Lung microvascular endothelial cell (primary cell): Measurements from ENCODE around the gene SAMD11. TPM values are rescaled to one million over a fixed set of nuclear protein-coding genes. Genes with fewer than 3 reads are reported as not detected.

Experiments used
- DNase-seq, 2 donors: peaks; one replicate each; pipeline versions ENCODE4 v3.0.0 to v3.0.0-alpha.2; 2010; ENCODE audit warnings: low read depth in 2 of 2
- total RNA-seq: library from RNA; depleted of rRNA; stranded (reverse); fragments of >200 nt; gene quantifications from 2 replicates; pipeline ENCODE4 v1.2.1, GENCODE V29; 2014

The SAMD11 gene
- total RNA-seq, 1 donor from 2014 or later, result not detected

DNA sequence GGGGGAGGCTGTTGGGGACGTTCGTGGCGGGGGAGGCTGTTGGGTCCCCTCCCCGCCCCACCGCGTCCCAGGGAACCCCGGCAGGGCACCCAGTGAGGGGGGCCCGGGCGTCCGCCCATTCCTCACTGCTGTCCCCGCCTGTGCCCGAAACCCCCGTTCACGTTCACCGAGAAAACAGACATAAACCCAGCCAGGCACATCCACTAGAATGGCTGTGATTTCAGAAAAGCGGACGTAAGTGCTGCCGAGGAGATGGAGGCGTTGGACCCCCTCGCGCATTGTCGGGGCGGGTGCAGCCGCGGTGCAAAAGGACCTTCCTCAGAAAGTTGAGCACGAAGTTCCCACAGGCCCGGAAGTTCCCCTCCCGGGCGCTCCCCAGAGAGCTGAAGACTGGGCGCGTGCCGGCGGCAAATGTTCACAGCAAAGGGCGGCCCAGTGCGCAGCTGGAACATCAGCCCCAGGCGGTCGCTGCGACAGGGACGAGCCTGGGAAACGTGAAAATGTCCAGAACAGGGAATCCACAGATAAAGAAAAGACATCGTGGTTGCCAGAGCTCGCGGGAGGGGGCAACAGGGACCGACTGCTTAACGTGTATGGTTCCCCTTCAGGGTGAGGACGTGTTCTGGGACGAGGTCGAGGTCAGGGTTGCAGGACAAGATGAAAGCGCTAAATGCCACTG lies 18.5 kb upstream of the SAMD11 start:
- peak in 1 of 2 donors; percentile 0 for DNase-seq

DNA sequence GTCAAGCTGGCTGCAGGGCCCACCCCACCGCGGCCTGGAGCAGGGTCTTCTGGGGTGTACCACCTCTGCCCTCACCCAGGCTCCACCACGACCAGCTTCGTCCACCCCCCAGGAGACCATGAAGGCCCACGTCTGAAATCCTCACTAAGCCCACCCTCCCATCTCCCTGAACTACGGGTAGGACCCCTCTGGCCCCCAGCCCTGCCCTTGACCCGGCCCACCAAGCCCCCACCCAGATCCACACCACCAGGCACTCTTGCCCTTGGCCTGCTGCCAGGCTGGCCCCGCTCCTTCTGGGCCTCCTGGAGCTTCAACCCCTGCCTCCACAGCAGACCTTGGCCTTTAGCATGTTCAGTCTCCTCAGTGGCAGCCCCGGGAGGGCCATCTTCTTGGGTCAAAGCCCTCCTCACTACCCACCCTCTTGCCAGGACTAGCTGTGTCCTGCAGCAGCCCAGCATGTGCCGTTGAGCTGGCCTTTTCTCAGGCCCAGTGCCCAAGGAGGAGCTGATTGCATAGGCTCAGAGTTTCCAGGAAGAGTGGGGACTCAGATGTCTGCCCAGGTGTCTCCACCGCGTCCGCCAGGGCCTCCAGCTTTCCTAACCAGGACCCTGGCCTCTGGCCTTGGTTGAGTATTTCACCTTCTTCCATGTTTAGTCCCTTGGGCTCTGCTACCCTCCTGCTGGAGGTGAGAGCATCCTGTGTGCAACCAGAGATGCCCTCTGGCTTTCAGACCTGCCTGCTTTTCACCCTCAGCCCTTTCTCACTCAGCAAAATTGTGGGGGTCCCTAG lies 17.7 kb upstream of the SAMD11 start:
- DNase-seq, result peak; percentile 0 to 2

GRCh38 chr1:906600-907420 lies 16.9 kb upstream of the SAMD11 start:
- peak in 1 of 2 donors; percentile 42 for DNase-seq

DNA sequence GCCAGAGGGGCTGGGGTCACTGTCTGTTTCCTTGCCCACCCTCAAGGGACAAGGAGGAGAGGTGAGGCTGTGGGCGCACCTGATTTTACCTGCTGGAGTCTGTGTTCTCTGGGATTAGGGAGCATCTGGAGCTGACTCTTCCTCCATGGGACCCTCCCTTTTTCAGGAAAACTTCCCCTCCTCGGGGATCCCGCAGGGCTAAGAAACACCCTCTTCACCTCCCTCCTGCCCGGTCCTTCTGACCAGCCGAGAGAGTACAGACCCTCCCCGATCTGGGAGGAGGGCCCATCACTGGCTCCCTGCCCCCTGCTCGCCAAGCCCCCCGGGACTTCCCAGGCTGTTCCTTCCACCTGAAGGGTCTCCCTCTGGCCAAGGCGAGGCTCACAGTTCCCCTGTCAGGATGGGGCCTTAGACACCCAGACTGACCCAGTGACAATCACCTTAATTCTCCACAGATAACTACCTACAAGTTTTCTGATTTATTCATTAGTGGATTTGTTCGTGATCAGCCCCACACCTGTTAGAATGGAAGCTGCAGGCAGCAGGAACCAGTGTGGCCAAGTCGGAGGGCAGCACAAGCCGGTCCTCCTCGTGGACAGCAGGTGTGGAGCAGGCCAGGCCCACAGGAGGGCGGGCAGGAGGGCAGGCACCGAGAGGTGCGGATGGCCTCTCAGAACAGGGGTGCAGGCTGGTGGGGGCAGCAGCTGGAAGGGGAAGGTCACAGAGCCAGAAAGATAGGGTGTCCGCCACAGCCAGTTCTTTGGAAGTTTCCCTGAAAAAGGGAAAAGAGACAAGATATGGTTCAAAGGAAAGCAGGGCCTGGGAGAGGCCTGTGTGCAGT lies 15.9 kb upstream of the SAMD11 start:
- no peak for DNase-seq

DNA sequence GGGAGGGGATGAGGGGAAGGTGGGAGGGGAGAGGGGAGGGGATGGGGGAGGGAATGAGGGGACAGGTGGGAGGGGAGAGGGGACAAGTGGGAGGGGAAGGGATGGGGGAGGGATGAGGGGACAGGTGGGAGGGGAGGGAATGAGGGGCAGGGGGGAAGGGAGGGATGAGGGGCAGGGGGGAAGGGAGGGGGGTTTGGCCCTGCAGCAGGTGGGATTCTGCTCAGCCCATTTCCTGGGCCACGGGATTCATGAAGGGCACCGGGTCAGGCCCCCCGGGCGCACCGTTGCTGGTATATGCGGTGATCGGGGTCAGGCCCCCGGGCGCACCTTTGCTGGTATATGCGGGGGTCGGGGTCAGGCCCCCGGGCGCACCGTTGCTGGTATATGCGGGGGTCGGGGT lies 15.1 kb upstream of the SAMD11 start:
- DNase-seq, result no peak

DNA sequence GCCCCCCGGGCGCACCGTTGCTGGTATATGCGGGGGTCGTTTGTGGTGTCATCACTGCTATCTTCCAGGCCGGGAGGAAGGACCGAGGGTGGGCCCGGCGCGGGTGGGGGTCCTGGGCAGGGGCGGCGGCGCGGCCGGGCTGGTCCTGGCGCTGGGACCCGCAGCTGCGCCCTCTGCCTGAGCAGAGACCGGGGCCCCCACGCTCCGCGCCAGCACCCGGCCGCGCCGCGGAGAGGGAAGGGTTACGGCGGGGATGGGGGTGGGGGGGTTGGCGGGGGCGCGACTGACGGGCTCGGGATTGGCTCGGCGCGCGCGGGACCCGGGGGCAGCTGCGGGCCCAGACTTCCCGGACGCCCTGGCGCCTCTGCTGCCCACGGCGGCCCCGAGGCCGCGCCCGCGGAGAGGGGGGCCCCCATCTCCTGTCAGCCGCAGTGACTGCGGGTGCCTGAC lies 13.8 kb upstream of the SAMD11 start:
- DNase-seq, result no peak

GRCh38 chr1:910311-910880 lies 13.3 kb upstream of the SAMD11 start:
- DNase-seq, result no peak

GRCh38 chr1:910881-911721 lies 12.6 kb upstream of the SAMD11 start:
- no peak for DNase-seq

DNA sequence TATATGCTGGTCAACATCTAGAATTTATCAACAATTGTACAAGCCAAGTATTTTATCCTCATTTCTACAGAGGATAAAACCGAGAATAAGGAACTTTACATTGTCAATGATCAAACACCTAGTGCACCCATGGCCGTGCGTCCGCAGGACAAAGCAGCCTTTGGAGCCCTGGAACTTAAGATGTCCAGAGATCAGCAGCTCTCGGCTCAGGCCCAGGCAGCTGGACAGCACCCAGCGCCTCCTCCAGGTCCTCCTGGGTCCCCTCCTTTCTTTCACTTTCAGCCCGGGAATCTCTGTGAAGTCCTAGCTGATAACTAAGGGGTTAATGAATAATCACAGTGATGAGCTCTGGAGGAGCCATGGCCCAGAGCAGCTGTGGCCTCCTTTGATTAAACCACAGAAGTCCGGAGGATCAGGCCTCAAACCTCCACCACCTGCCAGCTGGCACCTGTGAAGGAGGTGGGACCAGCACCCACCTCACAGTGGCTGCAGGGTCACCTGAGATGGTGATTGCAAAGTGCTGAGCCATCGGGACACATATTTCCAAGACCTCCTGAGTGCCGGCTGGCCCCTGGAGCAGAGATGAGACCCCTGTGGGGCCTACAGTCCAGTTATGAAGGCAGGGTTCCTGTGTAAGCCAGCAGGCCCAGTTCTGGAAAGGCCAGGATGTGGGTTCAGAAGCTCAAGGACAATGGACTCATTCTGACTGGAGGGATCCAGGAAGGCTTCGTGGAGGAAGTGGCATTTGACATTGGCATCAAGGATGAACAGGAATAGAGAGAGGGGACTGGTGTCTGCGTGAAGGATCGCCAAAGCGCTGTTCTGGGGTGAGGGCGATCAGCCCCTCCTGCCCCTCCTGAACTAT lies 11.6 kb upstream of the SAMD11 start:
- no peak for DNase-seq

DNA sequence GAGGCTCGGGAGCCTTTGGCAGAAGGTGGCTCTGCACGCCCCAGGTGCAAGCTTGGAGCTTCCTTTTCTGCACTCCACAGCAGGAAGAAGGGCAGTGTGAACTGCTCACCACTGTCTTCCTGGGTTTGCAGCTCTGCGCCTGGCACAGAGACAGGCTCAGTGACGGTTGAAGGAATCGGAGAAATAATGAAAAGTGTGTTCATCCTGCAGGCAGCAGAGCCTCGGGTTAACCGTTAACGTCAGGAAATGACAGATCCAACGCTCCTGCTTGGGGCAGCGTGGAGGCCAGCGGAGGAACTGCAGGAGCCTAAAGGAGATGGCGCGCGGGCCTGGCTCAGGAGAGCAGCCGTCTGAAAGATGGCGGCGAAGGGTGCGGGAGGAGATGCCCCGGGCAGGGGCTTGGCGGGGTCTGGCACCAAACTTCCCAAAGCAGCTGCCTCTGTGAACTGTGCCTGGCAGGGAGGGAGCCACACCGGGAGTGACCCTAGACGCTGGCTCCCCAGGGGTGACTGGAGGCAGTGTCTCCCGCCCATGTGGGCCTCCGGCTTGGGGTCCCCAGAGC lies 10.9 kb upstream of the SAMD11 start:
- DNase-seq, result no peak

GRCh38 chr1:913491-914130 lies 10.1 kb upstream of the SAMD11 start:
- no peak for DNase-seq

- DNase-seq, result no peak
Observed at GRCh38 chr1:914131-914890, 9.4 kb upstream of the SAMD11 start.

DNA sequence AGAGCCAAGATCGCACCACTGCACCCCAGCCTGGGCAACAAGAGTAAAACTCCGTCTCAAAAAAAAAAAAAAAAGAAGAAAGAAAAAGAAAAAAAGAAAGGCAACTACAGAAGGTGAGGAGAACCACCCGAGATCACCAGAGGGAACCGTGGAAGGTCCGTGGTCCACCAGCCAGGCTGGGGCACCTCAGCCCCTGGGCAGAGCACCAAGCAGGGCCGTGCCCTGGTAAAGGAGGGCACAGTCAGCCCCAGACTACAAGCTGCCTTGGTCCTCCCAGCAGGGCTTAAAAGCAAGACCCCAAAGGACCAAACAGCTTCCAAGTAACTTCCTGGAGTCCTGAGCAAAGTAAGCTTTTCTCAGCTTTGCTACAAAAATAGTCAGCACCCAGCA lies 8.8 kb upstream of the SAMD11 start:
- DNase-seq, result no peak

- DNase-seq, result no peak
Observed at GRCh38 chr1:915295-916172, 8.2 kb upstream of the SAMD11 start.

DNA sequence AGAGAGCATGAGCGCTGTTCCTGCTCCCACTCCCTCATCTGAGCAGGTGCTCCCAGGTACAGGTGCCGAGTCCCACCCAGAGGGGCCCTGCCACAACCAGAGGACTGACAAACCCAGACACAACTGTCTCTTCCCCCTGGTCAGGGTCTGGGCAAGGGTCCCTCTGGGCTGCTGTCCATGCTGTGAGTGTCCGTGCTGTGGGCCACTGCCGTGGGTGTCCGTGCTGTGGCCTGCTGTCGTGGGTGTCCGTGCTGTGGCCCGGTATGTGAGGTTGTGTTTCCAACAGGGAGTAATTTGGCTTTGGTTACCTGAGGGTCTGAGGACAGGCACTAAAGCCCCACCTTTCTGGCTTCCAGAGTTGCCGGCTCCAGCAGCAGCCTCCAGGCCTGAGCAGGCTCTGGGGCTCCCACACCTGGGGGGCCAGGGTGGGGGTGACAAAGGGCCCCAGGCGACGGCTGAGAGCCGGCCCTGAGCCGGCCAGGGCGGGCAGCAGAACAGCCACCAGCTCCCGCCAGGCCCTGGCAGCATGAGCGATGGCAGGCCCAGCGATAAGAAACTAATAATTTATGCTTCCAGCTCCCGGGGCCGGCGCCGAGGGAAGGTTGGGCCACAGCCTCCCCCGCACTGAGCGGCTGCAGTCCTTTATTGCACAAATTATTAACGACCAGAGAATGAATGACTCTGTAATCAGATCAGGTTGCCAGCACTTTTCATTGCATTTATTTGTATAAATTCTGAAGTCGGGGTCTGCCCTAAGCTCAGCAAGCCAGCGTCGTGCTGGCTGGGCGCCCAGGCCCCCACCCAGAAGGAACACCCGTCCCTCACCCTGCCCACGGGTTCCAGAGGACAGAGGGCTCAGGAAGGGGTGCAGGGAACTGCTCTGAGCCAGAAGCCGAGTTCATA lies 7.3 kb upstream of the SAMD11 start:
- no peak for DNase-seq
